HT-29 (cell line): Measurements from ENCODE around the gene NPIPB2. TPM values are rescaled to one million over a fixed set of nuclear protein-coding genes. Genes with fewer than 3 reads are reported as not detected.

ENCODE experiments used
- DNase-seq: peaks from one replicate; pipeline ENCODE4 v3.0.0-alpha.2; 2015; ENCODE audit warnings: low spot score
- small RNA-seq: library from RNA; depleted of rRNA; stranded (forward); fragments of <200 nt; gene quantifications from one replicate; pipeline ENCODE3, GENCODE V24; 2014
- total RNA-seq: library from RNA; depleted of rRNA; stranded (reverse); fragments of >200 nt; shearing (Covaris generic); gene quantifications from 2 replicates; pipeline ENCODE4 v1.2.3, GENCODE V29; 2014; rRNA removed

The NPIPB2 gene
- total RNA-seq, 1 experiment from 2014 or later: 1.1 TPM

DNA sequence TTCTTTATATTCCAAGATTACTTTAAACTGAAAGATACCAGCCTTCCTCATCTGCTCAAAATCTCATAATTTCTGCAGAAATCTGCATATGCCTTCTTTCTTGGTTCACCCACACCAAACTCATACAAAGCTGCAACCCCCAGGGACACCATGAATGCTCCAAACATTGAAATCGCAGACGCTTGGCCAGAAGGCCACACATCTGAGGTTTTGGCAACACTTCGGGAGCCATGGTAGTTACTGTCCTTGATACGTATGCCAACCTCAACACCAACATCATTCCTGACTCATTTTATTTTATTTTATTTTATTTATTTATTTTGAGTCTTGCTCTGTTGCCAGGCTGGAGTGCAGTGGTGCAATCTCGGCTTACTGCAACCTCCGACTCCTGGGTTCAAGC, 37.9 kb downstream of the NPIPB2 start:
- no peak for DNase-seq

DNA sequence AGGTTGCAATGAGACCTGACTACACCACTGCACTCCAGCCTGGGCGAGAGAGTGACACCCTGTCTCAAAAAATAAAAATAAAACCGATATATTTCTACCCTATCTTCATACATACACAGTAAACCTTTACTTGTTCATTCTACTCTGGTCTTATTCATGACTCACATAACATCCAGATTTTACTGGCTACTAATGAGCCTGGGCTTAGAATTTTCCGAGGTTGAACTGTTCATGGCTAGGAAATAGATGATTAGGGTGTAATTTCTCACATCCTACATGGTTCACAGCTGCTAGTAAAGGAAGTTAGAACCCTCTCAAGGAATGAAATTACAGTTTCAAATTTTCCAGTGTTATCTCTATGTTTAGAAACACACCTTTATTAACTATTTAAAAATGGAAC, 40.8 kb downstream of the NPIPB2 start:
- DNase-seq: no peak

DNA sequence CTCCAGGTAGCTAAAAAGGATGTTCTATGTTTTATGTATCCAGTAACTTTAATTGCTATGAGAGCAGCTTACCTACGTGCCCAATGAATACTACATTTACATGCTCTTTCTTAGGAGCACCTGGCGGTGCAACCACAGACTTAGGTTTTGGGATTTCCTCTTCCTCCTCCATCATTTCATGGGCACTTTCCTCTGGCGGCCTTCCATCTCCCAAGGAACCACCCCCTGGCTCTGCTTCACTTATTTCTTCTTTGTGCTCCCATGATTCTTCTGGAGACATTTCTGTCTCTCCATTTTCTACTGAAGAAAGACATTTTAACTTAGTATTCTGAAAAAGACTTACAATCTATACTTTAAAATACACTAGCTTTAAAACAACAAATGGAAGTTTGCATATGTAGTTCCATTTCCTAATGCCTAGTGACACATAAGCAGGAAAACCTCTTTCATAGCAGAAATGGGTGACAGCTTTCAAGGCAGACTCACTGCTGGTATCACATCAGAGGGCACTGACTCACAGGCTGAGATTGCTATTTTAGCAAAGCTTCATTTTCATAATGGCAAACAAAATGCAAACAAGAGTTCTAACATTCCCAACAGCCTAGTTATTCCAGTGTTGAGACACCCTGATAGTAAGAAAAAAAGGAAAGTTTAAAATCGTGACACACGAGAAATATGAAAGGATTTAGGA, 45.2 kb downstream of the NPIPB2 start:
- DNase-seq: no peak

DNA sequence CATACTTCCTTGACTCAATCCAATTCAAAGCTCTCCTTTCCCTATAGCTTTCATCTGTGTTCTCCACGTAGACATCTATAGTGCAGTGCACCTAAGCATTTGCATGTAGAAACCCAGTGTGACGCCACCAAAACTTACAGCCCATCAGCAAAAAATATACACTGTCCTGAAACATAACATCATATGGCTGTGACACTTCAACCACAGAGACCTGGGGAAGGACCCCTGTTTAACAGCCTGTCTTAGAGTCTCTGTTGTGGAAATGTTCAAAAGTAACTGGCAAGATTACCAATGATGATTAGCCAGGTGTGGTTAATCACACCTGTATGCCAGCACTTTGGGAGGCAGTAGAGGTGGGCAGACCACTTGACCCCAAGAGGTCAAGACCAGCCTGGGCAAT, 48.3 kb downstream of the NPIPB2 start:
- DNase-seq: no peak

DNA sequence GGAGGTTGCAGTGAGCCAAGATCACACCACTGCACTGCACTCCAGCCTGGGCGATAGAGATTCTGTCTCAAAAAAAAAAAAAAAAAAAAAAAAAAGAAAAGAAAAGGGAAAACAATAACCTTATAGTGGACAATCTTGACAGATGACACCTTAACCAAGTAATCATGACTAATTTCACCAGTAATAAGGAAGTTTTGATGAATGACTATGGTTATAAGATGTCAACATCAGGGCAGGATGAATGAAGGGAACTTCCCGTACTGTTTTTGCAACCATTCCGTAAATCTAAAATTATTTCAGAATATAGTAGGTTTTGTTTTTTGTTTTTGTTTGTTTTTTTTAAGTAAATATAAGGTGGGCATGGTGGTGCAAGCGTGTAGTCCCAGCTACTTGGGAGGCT, 49.1 kb downstream of the NPIPB2 start:
- DNase-seq: no peak

DNA sequence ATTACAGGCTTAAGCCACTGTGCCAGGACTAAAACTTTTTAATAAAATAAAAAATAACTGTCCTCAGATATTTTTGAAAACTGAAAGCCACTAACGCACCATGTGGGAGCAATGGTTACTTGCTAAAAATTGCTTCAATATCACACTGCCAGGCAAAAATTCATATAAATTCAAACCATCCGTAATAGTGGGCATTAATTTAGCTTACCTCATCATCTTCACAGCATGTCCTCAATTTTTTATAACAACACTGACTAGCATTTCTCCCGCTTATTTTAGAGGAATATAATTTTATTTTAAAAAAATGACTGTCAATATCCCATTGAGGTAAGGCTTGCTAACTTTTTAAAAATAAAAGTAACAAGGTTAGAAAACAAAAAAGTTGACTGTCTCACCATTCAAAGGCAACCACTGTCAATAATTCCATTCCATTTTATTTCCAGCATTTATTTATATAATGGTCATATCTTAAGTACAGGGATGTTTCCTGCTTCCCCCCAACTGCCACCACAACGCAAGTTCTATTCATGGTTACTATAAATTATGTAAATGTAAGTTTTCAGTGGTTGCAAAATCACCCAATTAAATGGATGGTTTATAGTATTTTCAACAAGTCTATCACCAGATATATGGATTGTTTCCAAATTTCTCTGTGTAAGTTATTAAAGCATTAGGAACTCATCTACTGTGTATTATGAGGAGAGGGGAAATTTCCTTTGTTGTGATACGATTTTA, 51.4 kb downstream of the NPIPB2 start:
- no peak for DNase-seq

DNA sequence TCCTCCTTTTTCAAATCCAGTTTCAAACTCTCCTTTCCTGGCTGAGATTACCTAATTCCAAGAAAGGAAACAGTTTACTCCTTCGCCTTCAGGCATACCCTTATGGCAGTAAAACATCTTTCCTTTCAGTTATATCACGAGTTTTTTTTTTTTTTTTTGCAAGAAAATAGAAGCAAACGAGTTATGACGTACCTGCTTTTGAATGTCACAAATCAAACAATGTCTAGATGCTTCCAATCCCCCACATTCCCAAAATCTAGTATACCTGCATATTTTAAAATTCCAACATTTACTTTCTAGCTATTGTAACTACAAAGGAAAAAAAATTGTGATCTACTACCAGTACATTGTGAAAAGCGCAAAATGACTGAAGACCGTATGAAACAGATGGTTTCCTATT, 55.0 kb downstream of the NPIPB2 start:
- DNase-seq: no peak

DNA sequence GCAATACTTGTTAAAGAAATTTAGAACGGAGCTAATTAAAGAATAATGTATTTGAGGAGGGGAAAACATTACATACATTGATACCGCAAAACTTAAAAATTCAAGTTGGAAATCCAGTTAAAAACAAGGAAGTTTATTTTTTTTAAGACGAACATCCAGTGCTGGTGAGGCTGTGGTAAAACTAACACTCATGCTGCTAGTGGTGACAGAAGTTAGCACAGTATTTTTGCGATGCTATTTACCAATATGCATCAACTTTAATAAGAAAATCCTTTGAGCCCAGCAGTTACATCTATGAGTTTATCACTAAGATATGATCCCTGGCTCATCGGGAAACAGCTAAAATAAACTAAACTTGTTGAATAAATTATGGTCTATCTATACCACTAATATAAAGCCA, 57.8 kb downstream of the NPIPB2 start:
- DNase-seq: no peak

DNA sequence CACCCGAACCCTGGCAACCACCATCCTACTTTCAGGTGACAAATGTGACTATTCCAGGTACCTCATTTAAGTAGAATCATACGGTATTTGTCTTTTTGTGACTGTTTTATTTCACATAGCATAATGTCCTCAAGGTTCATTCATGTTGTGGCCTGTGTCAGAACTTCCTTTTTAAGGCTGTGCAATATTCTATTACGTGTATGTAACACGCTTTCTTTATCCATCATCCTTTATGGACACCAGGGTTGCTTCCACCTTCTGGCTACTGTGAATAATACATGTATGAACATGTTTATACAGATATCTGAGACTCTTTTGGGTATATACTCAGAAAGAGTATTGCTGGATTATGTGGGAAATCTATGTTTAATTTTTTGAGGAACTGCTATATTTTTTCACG, 61.8 kb downstream of the NPIPB2 start:
- DNase-seq: no peak

DNA sequence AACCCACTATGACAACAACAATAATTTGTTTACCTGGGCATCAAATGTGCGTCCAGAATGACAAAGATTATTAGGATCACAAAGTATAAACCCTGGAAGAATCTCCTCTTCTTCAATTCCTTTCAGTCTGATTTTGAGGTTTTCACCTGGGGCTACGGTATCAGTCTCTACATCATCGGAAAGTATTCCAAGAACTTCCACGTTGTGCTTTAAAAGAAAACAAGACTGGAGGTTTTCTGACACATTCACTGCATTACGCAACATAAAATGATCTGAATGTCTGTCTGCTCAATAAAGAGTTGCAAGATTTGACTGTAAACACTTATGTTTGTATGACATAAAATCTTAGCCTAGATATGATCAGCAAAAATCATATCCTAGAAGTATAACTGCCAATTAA, 64.5 kb downstream of the NPIPB2 start:
- DNase-seq: no peak

Small RNA genes lying within 50 kb of the gene (small RNA-seq; reads per million reads assigned to genes)
- gene AC007216.5 (not detected), gene COX6CP1 (not detected), gene UBL5P4 (not detected)

Other genes with a start within 250 kb of the NPIPB2 start
- gene TXNDC11, start 199.2 kb downstream of the NPIPB2 start, total RNA-seq: 43.2 and 49.3 TPM in 2 replicates
- gene ZC3H7A, start 144.8 kb downstream of the NPIPB2 start, total RNA-seq: 11.4 and 14.2 TPM in 2 replicates
- gene RSL1D1, start 90.5 kb downstream of the NPIPB2 start, total RNA-seq: 44.6 and 47.1 TPM in 2 replicates
- gene GSPT1, start 26.1 kb downstream of the NPIPB2 start, total RNA-seq: 59.4 and 65.6 TPM in 2 replicates
- not detected in 2 replicates for gene TNFRSF17, start 23.2 kb upstream of the NPIPB2 start, total RNA-seq
- 4.9 and 7.9 TPM in 2 replicates for gene SNX29, start 34.7 kb upstream of the NPIPB2 start, total RNA-seq